Neural cell (in vitro differentiated cells): ENCODE data around the gene MICAL2.

Source experiments
- EP300 ChIP-seq: fragments of 450-650 bp; conservative IDR thresholded peaks from 2 replicates; pipeline ENCODE4 v1.6.1; 2014; ENCODE audit warnings: antibody characterized with exemption, mild to moderate bottlenecking, moderate library complexity; ENCODE audit not compliant: poor library complexity, severe bottlenecking
- MXI1 ChIP-seq: fragments of 450-650 bp; conservative IDR thresholded peaks from 2 replicates; pipeline ENCODE4 v1.6.1; 2014; ENCODE audit warnings: antibody characterized with exemption, mild to moderate bottlenecking; ENCODE audit not compliant: poor library complexity, severe bottlenecking
- POLR2AphosphoS5 ChIP-seq: IDR thresholded peaks from 2 replicates; pipeline ENCODE4 v1.6.1; 2012
- RAD21 ChIP-seq: fragments of 450-650 bp; conservative IDR thresholded peaks from 2 replicates; pipeline ENCODE4 v1.6.1; 2014; ENCODE audit warnings: antibody characterized with exemption, mild to moderate bottlenecking, moderate library complexity
- TF ChIP-seq, protein P1 (sequence below): fragments of 450-650 bp; IDR thresholded peaks from 2 replicates; pipeline ENCODE4 v1.5.1; 2014; ENCODE audit warnings: antibody characterized with exemption, mild to moderate bottlenecking, moderate library complexity; ENCODE audit not compliant: poor library complexity, severe bottlenecking

DNA sequence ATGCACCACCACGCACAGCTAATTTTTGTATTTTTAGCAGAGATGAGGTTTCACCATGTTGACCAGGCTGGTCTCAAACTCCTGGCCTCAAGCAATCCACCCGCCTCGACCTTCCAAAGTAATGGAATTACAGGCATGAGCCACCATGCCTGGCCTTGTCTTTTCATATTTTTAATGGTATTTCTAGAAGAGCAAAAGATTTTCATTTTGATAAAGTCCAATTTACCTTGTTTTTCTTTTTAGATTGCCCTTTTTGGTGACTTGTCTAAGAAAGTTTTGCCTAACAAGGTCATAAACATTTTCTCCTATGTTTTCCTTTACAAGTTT lies 45.5 kb upstream of the MICAL2 start:
- TF ChIP-seq, protein P1, sequence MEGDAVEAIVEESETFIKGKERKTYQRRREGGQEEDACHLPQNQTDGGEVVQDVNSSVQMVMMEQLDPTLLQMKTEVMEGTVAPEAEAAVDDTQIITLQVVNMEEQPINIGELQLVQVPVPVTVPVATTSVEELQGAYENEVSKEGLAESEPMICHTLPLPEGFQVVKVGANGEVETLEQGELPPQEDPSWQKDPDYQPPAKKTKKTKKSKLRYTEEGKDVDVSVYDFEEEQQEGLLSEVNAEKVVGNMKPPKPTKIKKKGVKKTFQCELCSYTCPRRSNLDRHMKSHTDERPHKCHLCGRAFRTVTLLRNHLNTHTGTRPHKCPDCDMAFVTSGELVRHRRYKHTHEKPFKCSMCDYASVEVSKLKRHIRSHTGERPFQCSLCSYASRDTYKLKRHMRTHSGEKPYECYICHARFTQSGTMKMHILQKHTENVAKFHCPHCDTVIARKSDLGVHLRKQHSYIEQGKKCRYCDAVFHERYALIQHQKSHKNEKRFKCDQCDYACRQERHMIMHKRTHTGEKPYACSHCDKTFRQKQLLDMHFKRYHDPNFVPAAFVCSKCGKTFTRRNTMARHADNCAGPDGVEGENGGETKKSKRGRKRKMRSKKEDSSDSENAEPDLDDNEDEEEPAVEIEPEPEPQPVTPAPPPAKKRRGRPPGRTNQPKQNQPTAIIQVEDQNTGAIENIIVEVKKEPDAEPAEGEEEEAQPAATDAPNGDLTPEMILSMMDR, result no peak
- TF ChIP-seq EP300 (no peak), MXI1 (no peak), RAD21 (no peak), POLR2AphosphoS5 (no peak)
